Measurements from ENCODE around the gene CTSD.

DNA sequence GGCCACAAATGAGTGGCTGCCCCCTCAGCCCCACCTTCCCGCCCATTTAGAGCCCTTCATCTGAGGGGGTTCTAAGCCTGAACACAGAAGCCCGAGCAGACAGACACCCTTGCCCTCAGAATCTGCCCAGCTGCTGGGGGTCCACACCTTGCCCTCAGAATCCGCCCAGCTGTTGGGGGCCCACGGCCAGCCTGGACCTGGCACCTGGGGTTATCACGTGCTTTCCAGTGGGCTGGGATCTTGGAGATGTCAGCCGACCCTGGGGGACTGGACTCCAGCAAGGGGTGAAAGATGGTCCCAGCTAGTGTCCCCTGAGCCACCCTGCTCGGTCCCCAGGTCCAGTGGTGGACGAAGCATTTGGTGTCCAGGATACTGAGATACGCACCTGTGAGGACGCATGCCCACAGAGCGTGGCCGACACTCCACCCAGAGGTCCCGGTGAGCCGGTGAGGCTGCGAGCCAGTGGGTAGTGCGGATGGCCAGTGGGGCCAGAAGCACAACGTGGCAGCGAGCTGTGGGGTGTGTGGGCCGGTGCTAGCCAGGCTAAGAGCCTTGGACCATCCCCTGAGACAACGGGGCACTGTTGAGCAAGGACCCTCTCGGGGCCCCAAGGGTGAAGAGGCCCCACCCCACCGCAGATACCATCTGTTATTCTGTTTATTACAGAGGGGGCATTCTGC is 3.1 kb upstream of the CTSD start:
- TF ChIP-seq, protein P1, sequence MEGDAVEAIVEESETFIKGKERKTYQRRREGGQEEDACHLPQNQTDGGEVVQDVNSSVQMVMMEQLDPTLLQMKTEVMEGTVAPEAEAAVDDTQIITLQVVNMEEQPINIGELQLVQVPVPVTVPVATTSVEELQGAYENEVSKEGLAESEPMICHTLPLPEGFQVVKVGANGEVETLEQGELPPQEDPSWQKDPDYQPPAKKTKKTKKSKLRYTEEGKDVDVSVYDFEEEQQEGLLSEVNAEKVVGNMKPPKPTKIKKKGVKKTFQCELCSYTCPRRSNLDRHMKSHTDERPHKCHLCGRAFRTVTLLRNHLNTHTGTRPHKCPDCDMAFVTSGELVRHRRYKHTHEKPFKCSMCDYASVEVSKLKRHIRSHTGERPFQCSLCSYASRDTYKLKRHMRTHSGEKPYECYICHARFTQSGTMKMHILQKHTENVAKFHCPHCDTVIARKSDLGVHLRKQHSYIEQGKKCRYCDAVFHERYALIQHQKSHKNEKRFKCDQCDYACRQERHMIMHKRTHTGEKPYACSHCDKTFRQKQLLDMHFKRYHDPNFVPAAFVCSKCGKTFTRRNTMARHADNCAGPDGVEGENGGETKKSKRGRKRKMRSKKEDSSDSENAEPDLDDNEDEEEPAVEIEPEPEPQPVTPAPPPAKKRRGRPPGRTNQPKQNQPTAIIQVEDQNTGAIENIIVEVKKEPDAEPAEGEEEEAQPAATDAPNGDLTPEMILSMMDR (IDR thresholded peaks at IDR 0.05): no peak
- no peak for TF ChIP-seq POLR2A (IDR thresholded peaks at IDR 0.05)

Measured in adrenal gland (tissue), 5 donors.